Medulla oblongata (tissue), 1 donor: ENCODE data around the gene PPDPF.
"Not testable (repeated sequence)": the region's sequence is repeated elsewhere in the genome, so short reads cannot be mapped to it uniquely, and the experiment has no call there.

Experiments used
- DNase-seq: peaks from one replicate; pipeline ENCODE4 v3.0.0-alpha.2; 2015; ENCODE audit errors: extremely low spot score

The PPDPF gene

DNA sequence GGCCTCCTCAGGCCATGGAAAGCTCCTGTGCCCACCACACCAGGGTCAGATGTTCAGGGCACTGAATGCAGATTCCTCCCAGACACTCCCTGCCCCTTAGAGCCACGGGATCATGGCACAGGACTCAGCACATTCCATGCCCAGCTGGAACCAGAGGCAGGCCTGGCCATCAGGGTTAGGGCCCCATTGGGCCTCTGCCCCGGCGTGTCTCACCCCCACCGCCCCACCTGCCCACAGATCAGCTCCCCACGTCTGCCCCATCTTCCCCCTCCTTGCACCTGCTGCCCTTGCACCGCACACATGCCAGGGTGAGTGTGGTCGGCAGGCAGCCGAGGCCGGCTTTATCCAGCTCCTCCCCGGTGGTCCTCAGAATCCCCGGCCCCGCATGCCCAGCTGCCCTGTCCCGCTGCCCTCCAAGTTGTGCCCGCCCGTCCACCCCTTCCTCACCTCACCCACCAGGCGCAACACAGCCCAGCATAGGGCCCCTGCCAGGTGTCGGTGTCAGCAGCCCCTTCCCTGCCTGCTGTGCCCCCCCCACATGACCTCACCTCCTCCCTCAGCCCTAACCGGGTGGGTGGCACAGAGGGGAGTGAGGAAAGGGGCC lies 29.2 kb downstream of the PPDPF start:
- no peak for DNase-seq

DNA sequence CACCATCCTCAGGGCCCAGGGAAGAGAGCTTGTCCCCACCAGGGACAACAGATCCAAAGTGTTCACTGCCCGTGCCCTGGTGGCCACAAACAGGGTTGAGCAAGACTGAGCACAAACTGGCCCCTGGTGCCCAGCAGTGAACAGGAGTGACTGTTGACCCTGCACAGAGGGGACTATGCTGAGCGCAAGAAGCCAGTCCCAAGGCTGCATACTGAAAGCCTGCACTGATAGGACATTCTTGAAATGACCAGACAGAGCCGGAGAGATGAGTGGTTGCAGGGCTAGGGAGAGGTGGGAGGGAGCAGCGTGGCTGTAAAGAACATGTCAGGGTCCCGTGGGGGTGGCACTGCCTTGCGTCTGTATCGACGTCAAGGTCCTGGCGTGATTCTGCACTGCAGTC lies 30.5 kb downstream of the PPDPF start:
- DNase-seq = no peak

DNA sequence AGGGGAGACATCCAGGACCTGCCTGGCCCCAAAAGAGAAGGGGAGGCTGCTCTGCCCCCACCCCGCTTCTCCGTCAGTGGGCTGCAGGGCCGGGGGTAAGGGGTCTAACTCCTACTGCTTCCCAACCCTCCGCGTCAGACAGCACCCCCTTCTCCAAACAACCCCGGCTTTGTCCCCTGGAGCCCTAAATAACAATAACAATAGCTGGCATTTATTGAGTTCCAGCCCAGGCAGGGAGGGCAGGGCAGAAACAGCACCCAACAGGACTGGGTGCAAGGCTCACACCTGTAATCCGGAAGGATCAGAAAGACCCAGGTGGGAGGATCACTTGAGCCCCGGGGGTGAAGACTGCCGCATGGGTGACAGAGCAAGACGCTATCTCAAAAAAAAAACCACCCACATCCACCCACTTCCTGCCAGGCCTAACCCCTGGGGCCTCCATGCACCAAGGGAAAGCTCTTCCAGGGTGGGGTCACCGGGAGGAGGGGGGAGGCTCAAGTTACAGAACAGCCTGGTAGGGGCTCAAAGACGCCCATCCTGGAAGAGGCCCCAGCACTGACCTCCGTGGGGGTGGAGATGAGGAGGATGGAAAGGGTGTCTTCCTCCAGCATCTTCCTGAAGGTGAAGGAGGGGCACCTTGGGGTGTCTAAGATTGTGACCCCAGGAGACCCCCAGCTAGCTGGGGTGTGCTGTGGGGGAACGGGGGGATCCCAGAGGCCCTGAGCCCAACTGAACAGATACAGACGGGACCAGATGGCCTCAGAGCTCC lies 32.1 kb downstream of the PPDPF start:
- DNase-seq = no peak

DNA sequence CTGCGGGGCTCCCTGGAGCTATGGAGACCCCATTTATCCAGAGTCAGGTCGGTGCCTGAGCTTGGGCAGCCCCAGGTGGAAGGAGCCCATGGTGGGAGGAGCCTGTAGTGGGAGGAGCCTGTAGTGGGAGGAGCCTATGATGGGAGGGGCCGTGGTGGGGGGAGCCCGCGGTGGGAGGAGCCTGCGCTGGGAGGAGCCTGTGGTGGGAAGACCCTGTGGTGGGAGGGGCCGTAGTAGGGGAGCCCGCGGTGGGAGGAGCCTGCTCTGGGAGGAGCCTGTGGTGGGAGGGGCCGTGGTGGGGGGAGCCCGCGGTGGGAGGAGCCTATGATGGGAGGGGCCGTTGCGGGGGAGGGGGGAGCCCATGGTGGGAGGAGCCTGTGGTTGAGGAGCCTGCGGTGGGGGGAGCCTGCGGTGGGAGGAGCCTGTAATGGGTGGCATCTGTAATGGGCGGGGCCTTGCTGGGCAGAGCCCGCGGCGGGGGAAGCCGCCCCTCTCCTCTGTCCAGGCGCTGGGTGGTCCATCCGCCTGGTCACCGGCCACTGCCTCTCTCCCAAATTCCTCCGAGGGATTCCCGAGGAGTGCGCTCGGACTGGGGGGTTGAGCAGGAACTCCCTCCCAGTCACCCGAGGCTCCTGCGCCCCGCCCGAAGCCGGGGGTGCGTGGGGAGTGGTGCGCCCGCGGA lies 32.8 kb downstream of the PPDPF start:
- peak; percentile 6 for DNase-seq

DNA sequence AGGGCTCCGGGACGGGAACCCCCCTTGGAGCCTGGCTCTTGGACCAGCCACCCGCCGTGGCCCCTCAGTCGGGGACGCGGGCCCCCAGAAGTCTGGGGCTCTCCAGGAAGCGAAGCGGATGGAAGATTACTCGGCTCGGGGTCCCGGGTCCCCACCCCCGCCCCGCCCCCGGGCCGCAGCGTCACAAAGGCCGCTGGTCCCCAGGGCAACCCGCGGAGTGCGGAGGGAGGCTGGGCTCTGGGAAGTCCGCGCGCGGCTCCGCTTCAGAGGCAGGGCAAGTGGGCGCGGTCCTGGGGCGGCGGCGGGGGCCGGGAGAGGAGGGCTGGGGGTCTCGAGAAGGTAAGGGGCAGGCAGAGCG lies 33.3 kb downstream of the PPDPF start, which contains the start of gene FNDC11:
TSS of gene FNDC11 (plus strand) at position 227 of the 358 bp plus-strand sequence. CDS start 1,505 bp downstream, outside the sequence.
- no peak for DNase-seq

GRCh38 chr20:63554361-63555278 lies 34.1 kb downstream of the PPDPF start:
- DNase-seq = no peak

- no peak for DNase-seq
These were observed 35.3 kb downstream of the PPDPF start for GRCh38 chr20:63555661-63556381.

- DNase-seq = no peak
These were observed 36.4 kb downstream of the PPDPF start for GRCh38 chr20:63556873-63557478.

GRCh38 chr20:63557481-63557891 lies 36.9 kb downstream of the PPDPF start:
- no peak for DNase-seq

DNA sequence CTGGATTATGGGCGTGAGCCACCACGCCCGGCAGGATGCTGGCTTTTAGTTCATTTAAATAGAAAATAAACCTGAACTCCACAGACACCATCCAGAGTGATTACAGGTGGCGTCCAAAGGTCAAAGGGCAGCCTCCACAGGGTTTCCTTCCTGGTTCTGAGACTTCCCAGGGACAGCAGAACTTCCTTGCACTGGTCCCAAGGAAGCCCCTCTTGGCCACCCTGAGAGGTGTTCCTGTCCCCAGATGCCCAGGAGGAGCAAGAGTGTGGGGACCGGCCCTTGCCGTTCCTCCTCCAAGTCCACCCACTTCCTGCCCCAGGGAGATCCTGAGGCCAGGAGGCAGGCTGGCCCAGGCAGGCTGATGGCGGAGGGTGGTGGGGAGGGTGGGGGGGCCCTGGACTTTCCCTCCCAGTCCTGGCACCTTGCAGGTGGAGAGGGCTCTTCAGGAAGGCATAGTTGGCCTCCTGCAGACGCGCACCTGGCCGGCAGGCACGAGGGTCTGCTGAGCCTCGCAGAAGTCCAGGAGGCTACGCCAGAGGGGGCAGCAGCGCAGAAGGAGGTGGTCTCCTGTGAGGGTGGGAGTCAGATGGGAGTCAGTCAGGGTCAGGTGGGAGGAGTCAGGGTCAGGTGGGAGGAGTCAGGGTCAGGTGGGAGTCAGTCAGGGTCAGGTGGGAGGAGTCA lies 38.4 kb downstream of the PPDPF start:
- no peak for DNase-seq

GRCh38 chr20:63559485-63560332 lies 39.1 kb downstream of the PPDPF start:
- DNase-seq = not testable (repeated sequence)

- no peak for DNase-seq
These were observed 39.8 kb downstream of the PPDPF start for GRCh38 chr20:63560333-63560805.

DNA sequence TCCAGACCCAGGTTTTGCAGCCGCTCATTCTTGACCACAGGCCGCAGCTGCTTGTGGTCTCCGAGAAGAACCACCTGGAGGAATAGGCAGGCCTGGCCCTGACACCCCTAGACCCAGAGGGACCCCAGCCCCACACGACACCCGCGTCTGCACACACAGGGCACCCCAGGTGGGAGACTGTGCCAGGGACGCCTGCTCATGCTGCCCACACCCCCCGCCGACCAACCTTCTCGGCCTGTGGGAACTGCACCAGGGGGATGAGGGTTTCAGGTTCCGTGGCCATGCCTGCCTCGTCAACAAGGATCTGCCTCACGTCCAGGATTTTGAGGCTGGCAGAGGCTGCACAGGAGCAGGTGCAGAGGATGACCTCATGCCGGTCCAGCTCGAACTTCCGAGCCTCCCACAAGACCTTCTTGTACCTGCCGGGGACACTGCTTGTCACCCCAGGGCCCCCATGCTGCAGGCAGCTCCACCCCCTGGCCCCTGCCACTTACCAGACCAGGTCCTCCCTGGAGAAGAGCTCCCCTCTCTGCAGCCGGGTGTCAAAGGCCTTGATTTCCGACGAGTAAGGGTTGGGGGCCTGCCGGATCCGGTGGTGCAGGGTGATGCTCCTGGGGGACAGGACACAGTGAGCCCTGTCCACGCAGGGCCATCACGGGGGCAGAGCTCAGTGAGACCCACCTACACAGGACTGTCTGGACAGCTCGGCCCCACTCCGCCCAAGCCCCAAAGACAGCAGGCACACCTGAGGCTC lies 40.5 kb downstream of the PPDPF start:
- no peak for DNase-seq

GRCh38 chr20:63561624-63562396 lies 41.2 kb downstream of the PPDPF start:
- no peak for DNase-seq

- DNase-seq = no peak
These were observed 42.1 kb downstream of the PPDPF start for GRCh38 chr20:63562461-63563224.

GRCh38 chr20:63563225-63563935 lies 42.8 kb downstream of the PPDPF start:
- no peak for DNase-seq
